ENCODE results near the gene TUT1. TPM values are rescaled to one million over a fixed set of nuclear protein-coding genes. Genes with fewer than 3 reads are reported as not detected.
"Not testable (repeated sequence)": the region's sequence is repeated elsewhere in the genome, so short reads cannot be mapped to it uniquely, and the experiment has no call there.

Gene TUT1
- total RNA-seq, 1 donor from 2014 or later = 15.1 TPM

DNA sequence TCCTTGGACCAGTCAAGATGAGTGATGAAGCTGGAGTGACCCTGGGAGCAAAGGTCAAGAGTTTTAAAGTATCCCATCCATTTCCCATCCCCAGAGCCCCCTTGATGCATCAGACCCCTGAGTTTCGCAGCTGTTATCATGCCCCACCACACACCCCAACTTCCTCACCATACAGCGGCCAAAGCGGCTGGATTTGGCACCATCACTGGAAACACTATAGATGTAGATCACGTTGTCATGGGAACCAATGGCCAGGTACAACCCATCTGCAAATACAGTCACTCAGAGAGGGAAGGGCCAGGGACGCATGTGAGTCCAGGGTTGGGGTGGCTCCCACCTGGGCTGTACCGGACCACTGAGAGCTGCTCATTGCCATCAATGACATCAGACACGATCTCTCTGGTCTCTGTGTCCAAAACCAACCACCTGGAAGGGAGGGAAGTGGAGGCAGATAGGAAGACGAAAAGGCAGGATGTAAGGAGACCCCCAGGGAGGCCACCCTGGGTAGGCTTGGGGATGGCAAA lies 12.5 kb upstream of the TUT1 start:
- no peak for DNase-seq

DNA sequence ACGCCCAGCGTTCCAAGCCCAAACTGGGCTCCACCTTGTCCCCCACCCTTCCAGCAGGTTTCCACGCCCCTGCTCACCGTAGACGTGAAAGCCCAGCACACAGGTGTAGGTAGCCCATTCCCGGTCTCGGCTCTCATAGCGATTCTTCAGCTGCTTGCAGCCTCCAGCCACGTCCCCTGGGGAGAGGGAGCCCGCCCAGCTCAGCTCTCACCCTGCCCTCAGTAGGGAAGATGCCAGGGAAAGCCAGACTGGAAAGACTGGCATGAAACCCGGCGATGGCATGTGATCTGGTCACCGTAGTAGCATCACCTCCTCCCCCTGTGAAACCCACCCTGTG lies 11.7 kb upstream of the TUT1 start:
- no peak for DNase-seq

DNA sequence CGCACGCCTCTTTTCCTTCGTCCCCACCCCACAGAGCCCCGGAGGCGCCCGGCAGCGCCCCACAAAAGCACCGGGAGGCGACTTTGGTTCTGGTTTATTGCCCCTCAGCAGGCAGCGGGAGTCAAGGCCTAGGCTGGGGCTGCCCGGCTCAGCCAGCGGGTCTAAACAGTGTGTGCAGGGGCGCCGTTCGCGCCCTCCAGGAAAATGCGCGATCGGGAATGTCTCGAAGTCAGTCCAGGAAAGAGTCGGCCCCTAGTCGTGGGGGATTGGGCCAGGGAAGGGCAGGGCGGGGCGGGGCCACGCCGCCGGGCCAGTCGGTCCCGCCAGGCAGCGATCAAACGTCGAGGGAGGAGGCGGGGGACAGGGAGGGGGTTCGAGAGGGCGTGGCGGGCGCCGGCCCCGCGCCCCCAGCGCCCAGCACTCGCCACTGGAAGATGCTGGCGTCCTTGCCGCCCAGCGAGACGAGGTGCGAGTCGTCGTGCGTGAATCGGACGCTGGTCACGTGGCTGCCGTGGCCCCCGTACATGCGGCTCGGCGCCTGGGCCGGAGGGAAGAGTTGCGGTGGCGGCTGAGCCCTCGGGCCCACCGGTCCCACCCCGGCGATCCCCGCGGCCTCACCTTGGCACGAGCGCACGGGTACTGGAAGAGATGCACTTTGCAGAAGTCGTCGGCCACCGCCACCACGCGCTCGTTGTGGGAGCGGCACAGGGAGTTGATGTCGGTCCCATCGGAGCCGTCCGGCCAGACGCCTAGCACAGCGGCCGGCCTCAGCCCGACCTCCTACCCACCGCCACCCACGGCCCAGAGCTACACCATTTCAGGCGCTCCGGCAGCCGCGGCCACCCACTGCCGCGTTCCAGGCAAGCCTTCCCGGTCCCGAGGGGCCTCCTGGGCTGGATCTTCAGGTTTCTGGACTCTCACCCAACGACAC lies 11.1 kb upstream of the TUT1 start:
- DNase-seq = peak; percentile 65

DNA sequence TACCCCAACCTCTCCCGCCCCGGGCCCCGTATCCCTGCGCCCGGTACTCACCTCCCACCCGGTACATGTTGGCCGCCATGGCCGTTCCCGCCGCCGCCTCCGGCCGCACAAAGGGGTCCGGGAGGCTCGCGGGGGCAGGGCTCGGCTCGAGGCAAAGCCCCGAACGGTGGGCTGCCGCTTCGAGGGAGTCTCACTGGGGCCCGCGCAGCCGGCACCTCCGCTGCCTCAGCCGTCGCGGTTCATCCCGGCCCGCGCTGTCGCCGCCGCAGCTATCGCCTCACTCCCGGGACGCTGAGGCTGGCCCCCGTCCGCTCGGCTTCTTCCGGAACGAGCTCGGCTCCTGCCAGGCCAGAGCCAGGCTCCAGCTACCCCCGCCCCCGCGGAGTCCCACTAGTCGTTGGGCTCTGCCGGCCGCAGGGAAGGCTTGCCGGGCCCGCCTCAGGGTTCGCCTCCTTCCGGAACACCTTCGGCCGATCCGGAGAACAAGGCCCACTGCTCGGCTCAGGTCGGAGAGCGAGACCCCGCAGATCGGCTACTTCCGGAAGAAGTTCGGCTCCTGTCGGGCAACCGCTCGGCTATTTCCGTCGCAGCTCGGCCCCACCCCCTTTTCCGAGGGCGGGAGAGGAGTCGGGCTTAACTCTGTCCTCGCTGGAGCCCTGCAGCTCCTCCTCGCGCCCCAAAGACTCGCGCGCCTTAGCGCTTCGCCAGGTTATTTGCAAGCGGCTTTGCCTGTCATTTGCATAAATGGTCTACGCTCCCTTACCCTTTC lies 10.2 kb upstream of the TUT1 start, which contains the start of gene MTA2:
Gene MTA2, minus strand, starts transcription at position 494 of the 769 bp plus-strand sequence. Its CDS starts 415 bp downstream, at position 79.
- peak; percentile 98 for DNase-seq

DNA sequence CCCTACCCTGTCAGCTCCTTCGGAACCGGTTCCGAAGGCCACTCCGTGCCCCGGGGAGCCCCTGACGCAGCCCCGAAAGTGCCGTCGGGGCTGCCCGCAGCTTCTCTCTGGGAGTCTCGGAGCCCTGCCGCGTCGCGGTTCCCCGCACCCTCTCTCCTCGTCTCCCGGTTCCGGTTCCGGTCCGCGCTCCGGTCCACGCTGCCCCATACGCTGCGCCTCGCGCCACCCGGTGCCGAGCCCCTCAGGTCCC lies 9.7 kb upstream of the TUT1 start:
- peak; percentile 61 for DNase-seq

DNA sequence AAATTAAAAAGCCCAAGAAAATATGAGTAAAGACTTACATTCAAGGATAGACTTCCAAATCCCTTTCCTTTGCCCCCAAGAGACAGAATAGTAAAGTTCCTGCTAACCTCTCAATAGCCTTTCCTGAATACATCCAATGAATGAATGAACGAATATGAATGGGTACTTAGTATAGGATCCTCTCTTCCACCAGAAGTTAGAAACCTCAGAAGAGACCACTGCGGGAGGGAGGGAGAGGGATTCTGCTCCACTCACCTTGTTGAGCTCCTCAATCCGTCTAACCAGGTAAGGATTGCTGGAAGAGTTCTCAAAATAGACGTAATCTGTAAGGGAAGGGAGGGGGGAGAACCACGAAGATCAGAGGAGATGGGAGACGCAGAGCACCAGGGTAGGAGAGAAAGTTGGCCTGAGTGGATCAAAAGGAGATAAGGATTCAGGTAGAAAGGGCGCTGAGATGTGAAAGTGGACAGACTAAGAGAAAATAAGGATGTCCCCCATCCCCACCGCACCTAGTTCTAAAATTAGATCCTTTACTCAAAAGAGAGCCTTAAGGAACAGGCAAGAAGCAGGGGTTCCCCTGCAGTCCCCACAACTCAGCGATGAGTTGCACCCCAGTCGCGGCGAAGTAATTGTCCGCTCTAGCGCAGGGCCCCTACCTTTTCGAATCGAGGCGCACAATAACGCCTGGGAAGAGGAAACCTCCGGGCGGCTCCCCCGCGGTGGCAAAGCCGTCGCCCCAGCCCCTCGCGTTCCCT lies 9.2 kb upstream of the TUT1 start:
- DNase-seq = peak; percentile 23

DNA sequence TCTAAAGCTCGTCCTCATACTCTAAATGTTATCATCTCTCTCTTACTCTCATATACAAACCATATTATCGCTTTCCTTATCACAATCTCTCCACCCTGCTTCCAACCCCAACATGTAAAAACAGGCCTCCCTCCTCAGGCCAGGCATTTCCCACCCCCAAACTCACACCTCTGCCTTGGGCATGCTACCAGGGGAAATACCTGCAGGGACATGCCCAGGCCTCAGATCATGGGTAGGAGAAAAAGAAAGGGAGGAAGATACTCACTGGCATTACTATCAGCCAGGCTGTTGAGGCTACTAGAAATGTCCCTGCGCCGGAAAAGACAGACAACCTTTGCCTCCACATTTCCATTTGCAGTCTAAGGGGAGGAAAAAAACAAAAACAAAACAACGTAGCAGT lies 8.6 kb upstream of the TUT1 start:
- no peak for DNase-seq

DNA sequence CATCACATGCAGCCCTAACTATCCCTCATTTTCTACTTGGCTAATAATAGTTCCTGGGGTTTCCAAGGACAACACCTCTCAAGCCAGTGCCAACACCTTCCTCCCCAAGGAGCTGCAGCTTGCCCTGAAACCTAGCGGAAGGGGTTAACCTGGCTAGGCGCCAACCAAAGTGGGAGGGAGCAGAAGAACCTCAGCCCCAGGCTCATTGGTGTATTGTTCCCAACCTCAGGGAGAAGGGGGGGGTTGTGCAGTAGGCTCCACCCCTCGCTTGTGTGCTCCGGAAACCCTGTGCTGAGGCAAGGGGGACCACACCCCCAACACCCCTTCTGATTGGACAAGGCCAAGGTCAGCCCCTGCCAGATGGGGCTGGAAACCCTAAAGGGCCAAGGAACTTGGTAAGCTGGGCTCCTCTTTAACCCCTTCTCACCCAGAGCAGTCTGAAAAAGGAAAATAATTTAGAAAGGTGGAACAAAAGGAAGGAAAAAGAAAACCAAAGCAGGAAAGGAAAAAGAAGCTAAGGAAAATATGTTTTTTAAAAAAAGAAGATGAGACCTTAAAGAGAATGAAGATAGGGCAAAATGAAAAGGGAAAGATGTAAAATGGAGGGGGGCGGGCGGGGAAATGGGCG lies 7.9 kb upstream of the TUT1 start:
- peak; percentile 99 for DNase-seq

DNA sequence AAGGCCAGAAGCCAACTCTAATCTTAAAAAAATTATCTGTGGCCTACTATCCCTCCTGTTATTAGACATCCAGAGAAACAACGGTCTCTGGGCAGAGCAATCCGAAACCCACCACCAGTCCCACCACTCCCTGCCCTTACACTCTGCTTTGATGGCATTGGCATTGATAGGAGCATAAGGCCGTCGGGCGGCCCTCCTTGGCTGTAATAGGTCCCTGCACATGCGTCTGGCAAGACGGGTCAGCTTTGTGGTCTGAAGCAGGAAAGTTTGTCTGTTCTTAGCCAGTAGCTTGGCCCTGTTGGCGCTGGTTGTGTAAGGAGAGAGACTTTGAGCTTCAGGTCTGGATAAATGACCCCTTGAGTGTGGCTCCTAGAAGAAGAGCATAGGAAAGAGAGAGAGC lies 3.8 kb upstream of the TUT1 start:
- DNase-seq = no peak

DNA sequence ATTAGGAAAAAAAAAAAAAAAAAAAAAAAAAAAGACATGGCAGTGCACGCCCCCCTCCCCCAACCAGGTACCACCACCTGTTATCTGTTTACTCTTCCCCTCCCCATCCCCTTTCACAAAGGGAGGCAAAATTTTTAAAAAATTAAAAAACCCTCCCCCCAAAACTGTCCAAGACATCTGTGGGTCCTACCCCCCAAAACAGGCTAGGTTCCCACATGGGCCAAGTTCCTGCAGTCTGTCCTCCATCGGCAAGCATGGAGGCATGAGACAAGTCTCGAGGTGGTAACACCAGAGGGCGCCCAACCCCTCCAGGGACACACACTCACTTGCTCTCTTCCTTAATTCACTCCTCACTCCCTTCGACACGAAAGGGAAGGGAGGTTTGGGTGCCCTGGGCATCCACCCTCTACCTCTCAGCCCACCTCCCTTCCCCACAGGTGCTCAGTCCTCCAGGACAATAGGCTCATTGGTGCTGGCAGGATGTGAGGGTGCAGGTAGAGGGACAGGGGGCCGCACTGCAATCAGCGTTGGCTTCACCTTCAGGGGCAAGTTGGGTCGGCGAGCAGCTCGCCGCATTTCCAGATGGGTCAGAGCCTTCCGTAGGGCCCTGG lies 2.2 kb upstream of the TUT1 start:
- DNase-seq = peak; percentile 88

DNA sequence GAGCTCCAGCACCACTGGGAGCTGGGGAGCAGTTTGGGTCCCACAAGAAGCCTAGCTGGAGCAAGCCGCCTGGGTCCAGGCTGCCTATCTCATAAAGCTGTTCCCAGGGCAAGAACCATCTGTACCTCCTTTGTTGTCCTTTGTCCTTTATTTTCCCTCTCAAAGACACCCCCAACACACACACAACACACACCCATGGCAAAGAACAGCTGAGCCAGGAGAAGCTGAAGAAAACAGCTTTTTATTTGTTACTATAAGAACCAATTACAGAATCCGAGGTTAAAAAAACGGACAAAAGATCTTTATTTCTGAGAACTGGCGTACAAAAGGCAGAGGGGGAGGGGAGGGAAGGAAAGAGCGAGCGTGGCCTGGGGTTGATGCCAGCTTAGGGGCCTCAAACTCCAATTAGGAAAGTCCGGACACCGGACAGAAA lies 1.7 kb upstream of the TUT1 start:
- DNase-seq = no peak

DNA sequence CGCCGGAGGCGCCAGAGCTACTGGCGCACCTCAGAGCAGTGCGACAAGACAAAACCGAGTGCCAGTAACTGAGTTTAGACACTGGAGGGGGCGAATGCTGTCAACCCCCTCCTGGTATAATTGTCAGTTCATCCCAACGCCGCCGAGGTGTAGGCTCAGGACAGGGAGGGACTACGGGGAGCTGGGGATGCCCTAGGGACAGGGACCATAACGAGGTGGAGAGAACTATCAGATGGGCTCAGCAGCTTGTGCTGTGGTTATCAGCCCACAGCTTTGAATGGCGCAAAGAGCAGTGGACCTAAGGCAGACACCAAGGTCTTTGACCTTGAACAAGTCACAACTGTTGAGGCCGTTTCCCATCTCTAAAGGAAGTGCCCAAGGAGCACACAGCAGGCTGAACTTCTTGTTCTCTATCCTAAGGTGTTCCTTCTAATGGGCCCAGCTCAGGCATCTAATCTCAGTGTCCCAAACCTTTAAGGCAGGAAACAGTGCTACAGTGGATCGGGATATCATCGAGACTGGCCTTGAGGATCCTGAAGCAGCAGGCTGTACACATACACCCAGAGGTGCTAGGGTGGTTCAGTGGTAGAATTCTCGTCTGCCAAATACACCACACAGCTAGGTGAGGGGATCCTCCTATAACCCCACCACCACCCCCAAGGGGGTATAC lies 958 bp upstream of the TUT1 start:
- DNase-seq = no peak

DNA sequence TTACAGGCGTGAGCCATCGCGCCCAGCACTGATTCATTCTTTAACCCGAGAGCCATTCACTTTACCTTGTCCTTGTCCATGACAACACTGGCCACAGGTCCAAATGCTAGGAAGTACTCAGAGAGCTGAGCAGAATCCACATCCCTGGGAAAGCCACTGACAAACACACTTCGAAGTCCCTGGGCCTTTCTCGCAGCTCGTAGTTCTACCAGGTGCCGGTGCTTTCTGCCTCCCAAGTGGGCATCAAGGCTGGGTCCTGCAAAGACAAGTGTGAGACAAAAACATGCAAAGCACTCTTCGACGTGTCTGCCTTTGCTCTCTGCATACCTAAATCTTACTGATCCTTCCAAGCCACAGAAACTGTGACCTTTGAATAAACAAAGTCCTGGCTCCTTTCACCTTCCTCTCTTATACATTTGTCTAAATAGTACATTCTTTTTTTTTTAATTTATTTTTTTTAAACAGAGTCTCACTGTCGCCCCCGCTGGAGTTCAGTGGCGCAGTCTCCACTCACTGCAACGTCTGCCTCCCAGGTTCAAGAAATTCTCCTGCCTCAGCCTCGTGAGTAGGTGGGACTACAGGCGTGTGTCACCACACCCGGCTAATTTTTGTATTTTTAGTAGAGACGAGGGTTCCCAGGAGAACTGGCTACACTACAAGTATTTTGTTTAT lies 2.2 kb downstream of the TUT1 start:
- DNase-seq = peak; percentile 67

DNA sequence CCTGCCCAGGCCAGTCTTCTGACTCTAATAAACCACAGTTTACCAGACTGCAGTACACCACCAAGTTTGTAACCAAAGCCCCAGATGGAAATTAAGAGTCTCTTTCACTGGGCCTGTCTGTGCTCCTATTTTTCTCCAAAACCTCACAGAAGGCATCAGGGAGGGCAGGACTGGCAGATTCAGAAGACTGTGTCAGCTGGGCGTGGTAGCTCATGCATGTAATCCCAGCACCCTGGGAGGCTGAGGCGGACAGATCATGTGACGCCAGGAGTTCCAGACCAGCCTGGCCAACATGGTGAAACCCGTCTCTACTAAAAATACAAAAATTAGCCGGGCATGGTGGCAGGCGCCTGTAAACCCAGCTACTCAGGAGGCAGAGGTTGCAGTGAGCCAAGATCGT lies 6.0 kb downstream of the TUT1 start:
- not testable (repeated sequence) for DNase-seq

DNA sequence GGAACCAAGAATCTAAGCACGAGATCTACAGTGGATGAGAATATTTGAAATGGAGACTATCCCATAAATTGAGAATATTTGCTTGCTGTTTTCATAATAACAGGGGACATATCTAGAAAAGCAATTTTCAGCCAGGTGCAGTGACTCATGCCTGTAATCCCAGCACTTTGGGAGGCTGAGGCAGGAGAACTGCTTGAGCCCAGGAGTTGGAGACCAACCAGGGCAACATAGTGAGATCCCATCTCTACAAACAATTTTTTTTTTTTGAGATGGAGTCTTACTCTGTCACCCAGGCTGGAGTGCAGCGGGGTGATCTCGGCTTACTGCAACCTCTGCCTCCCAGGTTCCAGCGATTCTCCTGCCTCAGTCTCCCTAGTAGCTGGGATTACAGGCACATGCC lies 9.6 kb downstream of the TUT1 start:
- DNase-seq = not testable (repeated sequence)

DNA sequence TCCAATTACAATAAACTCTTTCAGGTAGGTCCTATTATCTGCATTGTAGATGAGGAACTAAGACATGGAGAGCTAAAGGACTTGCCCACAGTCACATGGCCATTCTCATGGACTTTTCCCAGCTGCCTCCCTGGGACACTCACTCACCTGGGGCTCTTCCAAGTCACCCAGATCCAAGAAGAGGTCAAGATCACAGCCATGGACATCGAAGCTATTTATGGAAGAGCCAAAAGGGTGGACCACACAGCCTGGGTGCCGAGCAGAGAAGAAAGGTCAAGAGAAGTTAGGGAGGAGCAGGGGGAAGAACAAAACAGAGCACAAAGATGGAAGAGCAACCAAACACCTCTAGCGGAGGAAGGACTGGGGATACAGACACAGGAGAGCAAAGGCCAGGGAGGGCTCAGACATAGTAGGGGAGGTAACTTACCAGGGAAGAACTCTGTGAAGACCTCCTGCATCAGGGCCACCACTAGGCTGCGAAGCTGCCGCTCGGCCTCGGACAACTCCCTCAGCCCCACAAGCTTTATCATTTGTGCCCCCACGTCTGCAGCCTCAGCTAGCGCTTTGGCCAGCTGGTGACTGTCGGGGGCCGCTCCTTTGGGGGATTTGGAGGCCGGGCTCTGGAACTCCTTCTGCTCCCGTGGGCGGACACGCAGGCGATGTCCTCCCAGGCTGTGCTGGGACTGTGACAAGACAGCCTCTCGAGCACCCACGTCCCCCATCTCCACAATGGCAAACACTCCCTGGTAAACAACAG lies 10.2 kb downstream of the TUT1 start:
- DNase-seq = no peak

DNA sequence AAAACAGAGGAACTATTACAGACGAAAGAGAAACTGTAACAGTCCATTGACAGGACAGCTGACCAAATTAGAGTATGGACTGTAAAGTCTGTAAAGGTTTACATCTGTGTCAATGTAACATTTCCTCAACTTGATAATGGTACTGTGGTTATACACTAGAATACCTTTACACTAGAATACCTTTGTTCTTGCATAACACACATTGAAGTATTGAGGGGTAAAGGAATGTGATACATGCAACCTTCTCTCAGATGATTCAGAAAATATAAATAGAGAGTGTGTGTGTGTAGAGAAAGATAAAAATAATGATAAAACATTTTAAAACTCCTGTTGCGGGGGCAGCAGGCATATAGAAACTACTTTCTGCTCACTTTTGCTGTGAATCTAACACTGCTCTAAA lies 12.1 kb downstream of the TUT1 start:
- DNase-seq = no peak

DNA sequence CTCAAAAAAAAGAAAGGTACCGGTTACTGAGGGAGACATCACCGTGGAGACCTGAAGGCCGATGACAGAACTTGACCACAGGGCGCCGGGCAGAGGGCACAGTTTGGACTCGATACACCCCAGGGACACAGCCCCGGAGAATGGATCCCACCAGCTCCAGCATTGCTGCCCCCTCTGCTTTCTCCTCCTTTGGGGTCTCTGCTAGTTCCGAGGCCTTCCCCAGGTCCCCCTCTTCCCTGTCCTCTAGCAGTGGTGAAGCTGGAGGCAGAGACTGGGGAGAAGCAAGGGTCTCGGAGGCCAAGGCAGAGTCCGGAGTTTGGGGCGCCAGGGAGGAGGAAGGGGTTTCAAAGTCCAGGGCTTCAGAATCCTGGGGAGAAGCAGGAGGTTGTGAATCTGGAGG lies 12.8 kb downstream of the TUT1 start:
- DNase-seq = no peak

DNA sequence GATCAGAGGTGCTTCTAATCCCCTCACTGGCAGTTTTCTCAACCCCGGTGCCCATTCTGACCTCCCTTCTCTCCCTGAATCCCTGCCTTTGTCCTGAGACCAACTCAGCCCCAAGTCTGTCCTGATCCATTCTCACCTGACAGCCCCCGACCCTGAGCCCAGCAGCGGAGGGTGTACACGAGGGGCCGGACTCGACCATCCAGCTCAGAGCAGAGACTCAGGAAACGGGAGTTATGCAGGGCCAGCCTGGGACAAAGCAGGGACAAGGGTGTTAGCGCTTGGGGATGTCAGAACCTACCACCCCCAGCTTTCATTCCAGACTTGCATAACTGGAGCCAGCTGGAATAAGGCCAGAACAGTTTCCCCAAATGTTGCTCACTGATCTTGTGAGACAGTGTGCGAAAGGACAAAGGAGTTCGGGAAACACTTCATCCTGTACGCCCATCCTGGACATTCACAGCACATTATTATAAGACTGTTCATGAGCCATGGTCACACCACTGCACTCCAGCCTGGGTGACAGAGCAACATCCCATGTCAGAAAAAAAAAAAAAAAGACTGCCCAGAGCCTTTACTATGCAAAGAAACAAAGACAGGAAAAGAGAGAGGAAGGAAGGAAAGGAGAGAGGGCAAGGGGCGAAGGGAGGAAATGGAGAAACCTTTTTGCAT lies 14.1 kb downstream of the TUT1 start:
- peak; percentile 99 for DNase-seq

DNA sequence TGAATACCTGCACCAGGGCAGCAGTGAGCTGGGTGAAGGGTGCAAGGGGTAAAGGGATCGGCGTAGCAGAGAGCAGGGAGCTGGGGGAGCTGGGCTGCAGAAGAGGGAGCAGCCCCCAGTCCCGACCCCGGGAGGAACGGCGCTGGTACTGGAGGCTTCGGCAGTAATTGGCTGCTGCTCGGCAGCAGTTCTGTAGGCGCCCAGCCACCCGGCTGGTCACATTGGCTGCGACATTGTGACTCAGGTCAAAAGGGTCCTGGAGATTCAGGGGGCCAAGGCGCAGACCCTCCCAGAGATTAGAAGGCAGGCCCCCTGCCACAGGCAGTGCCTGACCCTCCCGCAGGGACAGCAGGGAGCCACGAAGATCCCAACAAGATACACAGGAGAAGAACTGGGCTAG lies 15.5 kb downstream of the TUT1 start:
- no peak for DNase-seq

Data from dermis blood vessel endothelial cell (primary cell).